GM21737 (cell line): ENCODE measurements around the gene SLC44A1.

Experiments used
- ATAC-seq: cut with Tn5 transposase; IDR thresholded peaks from one replicate; pipeline ENCODE4 v1.9.1; 2021; ENCODE audit warnings: mild to moderate bottlenecking, moderate library complexity; ENCODE audit not compliant: unreplicated experiment

SLC44A1 gene

DNA sequence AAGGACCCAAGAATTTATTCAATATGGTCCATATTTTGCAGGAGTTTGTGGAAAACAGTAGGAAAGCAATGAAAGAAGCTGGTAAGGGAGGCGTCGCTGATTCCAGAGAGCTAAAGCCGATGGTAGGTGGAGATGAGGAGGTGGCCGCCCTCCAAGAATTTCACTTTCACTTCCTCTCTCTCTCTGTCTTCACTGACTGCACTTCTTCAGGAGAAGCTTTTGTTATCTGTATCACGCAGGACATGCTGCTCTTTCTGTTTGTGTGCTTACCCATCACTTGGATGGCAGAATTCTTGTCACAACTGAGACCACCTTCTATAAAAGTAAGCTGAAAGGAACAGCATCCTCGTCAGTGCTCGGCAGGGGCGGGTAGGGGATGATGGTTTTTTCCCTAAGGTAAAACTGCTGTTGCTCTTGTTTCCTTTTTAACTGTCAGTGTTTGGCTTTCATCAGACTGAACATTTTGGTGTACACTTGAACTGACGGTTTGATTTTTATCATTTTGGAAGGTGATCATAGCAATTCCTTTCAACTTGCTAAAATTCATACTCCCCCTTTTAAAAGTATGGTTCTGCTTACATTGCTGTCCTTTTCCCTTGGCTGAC lies 141.0 kb downstream of the SLC44A1 start:
- ATAC-seq: peak; percentile 97

DNA sequence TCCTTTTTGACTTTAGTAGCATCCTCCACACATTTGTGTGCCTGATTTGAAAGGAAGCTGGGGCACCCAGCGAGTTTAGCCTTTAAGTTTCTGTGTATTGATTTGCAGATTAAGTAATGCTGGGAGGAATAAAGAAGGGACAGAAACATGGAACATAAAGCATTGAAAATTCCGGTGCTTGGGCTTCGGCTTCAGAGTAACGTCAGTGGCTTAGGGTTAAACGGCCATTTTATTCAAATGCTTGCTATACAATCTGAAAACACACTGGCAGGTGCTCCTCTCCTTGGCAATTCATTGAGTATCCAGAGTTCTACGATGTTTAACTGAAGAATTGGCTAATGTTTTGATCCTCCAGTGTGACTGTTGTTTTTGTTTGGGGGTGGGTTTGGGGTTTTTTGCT lies 145.3 kb downstream of the SLC44A1 start:
- ATAC-seq: no peak

DNA sequence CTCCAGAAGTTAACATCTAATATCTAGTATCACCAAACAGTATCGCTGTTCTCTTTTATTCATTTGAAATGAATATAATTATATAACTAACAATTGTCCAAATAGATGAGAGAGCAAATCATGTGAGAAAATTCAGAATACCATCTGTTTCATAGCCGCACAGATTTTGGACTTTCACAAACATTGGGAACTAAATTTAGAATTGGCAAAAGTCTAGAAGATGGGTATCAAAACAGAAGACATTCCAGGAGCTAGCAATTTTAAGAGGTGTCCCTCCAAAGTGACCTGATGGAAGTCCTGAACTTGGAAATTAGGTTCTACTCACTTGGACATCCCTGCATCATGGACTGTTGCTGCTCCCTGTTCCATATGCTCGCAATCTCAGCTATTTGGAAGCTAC lies 146.4 kb downstream of the SLC44A1 start:
- no peak for ATAC-seq

DNA sequence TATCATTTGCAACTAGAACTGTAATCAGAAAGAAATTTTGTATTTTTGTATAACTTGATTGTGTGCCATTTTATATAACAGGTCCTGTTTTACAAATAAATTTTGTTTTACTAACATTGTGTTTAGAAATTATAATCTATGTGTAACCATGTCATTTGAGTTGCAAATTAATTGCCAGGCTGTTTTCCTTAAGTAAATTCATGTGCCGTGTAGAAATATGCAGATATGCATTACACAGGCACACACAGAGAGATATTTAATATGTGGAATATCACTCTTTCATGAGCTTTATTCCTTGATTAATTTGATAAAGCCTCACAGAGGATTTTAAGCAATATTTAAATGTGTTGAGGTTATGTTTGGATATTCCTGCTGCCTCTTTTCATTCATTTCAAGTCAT lies 146.8 kb downstream of the SLC44A1 start:
- ATAC-seq: no peak

DNA sequence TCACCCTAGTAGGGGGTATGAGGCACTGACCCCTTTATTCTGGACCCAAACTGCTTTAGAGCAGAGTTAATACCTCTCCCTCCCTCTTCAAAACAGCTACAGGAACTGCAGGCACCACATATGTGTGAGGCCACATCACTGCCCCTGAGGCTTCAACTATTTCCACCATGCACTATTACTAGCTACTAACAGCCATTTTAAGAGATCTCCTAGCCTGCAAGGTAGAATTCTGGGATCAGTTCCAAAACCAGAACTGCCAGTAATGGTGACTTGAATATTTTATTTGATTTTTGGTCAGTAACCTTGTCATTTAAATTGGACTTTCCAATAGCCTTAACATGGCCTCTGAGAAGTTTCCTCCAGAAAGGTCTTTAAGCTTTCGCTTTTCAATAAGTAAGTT lies 148.1 kb downstream of the SLC44A1 start:
- ATAC-seq: no peak

DNA sequence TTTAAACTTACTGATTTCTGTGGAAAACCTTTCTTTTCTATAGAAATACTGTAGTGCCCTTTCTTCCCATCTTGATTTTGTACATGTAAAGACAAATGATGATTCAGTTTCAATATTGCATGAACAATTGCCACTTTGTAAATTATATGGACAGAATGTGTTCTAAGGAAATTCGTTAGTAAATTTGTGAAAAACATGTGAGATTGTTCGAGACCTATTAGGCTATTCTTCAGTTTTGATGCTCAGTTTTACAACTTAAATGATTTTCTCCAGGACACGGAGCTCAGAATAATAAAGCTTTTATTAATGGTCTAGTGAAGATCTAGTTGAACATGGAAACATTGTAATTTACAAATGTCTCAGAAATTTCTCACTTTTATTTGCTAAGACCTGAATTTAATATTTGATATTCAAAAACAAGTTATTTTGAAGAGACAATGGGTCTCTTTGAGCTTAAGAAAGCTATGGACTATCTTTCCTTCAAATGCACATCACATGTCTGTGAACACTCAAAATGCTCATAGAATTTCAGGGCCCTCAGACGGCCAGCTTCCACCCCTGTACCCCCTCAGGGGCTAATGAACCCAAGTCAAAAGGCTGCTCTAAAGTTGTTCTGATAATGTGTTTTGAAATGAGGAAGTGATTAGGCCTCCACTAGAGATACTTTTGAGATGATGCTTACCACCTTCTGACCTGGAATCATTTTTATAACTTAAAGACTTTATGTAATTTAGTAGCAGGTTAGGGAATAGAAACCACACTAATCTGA lies 149.3 kb downstream of the SLC44A1 start:
- ATAC-seq: no peak

DNA sequence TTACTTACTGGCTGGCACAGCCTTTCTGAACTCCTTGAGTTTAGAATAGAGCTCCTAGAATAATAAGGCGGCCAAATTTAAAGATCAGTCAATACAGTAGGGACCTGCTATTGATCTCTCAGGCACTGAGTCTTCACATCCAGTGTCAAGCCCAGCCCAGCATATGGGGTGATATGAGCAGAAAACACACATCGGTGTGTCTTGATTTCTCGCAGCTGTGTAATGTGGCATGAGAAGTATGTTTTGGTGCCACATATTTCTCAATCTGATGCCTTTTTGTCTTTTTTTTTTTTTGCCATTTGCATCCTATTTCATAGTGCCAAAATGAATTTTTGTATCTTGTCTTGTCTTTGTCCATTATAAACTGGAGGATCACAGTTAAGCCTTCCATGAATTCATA lies 152.0 kb downstream of the SLC44A1 start:
- no peak for ATAC-seq

DNA sequence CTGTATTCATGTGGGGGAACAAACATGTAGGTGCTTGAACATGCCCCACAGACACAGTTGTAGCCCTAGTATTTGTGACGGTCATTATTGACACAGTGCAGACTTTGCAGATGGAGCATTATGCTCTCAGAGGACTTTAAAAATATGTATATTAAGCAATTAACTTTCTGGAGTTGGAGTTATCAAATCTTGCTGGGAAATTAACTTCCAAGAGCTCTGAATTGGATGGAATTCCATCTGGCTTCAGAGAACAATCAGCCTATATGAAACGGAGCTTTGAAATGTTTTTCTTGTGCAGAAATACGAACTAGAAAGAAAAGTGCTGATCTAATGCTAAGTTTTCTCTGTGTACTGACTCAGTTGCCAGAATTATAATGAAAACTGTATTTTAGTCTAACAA lies 152.4 kb downstream of the SLC44A1 start:
- no peak for ATAC-seq

DNA sequence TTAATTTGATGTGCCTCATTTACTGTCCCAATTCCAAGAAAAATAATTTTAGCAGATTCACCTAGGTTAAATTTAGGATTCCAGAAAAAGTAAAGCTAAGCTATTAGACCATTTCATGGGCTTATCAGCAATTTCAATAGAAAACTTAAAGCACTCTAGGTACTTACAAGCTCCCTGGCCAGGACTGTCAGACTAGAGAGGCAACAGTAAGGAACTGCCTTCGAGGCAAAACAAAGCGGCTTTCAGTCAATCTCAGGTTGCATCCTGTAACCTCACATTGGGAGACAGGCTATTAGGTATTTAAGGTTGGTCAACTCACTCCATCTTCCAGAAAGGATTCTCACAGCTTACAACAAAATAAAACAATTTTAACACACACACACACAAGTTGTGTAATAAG lies 154.7 kb downstream of the SLC44A1 start:
- ATAC-seq: no peak

DNA sequence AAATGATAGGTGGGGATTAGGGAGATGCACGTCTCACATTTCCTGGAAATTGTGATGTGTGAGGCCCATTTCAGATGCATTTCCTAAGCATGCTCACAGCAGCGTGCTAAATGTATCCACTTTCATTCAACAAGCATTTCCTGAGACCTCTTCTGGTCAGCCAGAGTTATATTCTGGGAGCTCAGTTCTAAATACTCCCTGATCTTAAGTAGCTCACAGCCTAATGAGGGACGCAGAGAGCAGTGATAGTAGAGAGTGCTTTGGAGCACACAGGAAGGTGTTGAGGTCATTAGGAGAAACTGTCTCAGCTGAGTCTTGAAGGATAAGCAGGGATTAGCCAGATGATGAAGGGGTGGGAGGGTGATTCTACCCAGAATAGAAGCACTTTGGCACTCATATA lies 157.2 kb downstream of the SLC44A1 start:
- ATAC-seq: no peak

DNA sequence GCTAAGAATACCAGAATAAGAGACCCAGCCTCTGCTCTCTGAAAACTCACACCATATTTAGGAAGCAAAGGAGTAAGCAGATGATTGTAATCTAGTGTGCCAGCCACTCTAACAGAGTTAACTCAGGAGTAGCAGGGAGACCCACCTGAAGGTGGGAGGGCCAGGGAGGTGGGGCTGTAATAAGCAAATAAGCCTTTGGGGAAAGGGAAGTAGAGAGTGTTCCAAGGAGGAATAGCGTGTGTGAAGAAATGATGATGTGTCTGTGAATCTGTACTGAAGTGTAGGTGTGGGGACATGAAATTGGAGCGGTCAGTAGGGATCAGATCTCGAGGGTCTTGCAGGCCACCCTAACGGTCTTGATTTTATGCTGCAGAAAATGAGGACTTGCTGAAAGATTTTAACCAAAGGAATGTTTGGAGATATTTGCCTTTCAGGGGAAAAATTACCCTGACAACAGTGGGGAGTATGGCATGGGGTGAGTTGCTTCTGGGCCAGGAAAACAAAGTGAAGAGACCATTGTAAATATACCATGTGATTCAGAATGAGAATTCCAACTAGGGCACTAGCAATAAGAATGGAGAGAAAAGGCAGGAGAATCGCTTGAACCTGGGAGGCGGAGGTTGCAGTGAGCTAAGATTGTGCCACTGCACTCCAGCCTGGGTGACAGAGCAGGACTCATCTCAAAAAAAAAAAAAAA lies 159.2 kb downstream of the SLC44A1 start:
- ATAC-seq: no peak

DNA sequence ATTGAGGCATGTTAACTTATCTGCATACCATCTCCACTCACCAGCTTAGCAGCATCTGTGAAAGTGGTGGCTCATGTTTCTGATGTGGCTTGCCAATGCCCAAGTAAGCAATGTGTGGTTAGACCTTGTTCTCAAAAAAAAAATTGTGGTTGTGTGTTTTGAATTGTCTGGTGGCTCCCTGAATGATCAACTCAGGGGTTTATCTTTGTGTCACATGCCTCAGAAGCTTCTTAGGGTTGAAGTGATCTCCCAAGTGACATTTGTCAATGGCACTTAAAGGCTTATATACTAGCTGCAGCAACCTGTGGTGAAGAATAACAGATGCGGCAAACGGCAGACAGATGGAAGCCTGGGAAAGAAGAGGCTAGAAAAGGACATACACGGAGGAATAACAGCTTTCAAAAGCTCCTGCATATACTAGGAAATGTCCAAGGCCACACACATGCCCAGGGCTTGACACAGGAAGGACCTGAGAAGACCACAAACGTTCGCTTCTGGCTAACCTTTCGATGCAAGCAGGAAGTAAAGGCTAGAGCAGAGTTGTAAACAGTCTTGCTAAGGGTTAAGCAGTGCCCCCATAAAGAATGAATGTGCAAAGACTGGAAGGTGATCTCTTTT lies 161.2 kb downstream of the SLC44A1 start:
- ATAC-seq: peak; percentile 91

DNA sequence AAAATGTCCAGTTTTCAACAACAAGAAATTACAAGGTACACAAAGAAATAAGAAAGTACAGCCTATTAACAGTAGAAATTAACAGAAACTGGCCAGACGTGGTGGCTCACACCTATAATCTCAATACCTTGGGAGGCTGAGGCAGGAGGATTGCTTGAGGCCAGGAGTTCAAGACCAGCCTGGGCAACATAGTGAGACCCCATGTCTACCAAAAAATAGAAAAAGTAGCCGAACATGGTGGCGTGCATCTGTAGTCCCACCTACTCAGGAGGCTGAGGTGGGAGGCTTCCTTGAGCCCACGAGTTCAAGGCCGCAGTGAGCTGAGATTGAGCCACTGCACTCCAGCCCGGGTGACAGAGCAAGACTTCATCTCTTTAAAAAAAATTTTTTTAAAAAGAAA lies 161.9 kb downstream of the SLC44A1 start:
- no peak for ATAC-seq

DNA sequence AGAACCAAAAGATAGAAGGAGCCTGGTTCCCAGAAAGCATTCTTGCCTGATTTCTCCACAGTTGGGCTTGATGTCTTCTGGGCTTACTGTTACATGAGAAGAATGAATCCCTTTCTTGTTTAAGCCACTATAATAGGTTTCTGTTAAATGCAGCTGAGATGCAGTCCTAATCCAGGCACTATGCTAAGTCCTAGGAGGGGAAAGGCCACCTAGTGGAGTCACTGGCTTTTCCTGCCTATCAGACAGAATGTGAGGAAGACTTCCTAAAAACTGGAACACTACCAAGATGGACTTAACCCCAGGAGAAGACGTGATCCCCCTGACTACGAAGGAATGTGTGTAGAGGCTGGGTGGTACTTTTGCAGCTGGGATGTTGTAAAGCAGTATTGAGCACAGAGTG lies 169.1 kb downstream of the SLC44A1 start:
- no peak for ATAC-seq

DNA sequence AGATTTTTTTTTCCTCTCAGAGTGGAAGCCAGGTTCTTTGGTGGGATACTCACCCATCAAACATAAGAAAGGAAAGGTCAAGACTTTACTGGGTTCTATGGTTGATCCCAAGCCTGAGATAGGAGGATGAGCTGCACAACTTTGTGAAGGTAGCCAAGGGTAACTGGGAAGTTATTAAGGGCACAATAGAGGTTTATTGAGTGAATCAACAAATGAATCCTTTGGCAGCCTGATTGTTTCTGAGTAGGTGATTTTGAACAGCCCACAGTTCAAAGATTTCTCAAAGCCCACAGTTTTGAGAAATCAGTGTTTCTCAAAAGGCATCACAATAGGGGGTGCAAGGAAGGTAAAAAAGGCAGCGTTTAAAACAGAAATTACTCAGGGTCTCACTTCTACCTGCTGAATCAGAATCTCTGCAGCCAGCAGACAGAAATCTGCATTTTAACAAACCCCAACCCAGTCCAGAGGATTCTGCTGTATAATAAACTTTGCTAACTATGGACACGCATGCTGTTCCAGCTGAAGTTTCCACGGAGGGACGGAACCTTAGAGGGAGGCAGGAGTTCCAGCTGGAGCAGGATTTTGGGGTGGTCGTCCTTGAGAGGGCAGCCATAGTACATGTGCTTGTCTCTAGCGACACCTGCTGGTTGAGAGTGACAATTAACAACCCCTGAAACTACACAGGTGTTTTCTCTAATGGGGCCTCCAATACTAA lies 170.7 kb downstream of the SLC44A1 start:
- ATAC-seq: peak; percentile 70

DNA sequence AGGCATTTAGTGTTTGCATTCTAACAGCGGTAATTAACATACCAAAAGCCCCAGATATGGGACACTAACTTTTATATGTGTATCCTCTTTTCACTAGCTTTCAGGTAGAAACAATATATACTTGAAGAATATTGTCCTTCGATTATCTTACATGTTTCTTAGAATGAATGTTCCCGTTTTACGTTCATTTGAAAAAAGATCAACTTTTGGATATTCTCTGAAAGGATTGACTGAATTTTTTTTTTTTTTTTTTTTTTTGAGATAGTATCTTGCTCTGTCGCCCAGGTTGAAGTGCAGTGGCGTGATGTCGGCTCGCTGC lies 171.2 kb downstream of the SLC44A1 start:
- ATAC-seq: no peak

DNA sequence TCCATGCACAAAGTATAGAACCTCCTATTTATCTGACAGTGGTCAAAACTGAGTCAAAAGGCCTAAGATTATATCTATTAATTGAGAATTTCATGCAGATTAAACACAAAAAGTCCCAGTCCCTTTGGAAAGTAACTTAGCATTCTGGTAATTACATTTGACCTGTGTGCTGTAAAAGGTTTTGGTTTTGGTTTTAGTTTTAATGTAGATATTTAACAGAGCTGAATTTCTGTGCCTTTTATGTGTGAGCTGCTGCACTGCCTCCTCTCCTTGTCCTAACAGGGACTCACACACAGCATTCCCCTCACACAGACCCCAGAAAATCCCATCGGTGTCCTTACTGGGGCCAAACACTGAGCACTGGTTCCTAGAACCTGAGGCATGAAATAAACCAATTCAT lies 172.4 kb downstream of the SLC44A1 start:
- ATAC-seq: peak; percentile 78

DNA sequence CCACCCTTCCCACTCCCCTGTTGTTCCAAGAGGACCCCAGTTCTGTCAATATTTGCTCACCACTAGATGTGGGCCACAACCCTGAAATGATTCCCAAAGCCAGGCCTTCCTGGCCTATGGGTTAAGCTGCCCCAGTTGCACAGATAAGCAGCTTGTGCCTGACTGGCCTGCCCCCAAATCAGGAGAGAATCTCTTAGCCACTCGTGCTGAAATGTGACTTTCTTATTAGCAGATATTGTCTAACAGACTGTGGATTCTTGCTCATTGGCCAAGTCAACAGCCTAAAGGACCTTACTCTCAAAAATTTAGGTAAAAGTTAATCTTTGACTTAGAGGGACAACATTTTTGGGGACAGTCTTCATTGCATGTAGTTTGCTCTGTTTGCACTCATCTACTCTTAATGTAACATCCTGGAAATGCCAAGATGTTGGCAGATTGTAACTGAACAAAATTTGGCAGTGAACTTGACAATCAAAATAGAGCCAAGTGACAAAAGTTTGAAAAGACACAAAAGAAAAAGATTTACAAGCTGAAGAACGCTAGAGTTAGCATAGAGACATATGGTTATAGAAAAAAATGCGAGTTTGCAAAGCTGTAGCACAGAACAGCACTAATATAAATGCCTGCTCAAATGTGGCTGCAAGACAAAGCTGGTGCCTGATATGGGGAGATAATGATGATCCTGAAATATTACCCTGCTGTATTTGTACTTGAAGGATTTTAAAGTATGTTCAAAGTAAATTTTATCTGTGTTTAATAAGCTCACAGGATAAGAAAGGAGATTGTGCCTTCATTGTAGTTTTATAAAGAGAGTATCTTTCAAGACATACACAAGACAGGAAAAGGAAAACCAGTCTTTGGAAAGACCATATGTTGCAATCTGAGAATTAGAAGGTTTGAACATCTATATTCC lies 174.4 kb downstream of the SLC44A1 start:
- no peak for ATAC-seq

DNA sequence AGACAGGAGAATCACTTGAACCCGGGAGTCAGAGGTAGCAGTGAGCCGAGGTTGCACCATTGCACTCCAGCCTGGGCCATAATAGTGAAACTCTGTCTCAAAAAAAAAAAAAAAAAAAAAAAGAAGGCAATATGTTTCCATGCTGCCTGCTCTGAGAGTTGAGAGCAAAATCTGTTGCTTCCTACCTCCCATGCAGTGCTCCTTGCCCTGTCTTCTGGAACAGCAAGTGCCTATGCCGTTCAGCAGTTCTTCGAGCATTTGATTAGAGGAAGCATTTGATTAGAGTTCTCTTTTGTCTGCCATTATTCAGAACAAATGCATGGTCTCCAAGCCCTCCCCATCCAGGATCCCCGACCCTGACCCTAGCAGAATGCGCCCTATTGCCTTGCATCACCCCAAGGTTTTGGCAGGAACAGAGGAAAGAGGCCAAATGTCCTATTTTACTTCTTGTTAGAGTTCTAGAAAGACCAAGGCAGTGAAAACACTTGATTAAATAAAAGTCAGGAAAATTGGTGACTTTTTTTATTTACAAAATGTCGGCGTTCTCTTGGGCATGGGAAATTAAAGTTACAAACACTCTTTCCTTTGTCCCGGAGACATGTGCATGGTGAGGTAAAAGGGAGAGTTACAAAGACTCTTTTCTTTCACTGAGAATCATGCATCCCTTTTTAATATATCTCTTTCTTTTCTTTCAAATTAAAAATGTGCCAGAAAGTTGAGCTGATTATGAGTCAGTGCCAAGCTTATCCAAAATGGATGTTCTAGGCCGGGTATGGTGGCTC lies 175.6 kb downstream of the SLC44A1 start:
- no peak for ATAC-seq
